ENCODE data around the gene TEKTIP1.
A peak's percentile ranks its signal among the peaks of the same experiment; 100 is the strongest.

The TEKTIP1 gene

DNA sequence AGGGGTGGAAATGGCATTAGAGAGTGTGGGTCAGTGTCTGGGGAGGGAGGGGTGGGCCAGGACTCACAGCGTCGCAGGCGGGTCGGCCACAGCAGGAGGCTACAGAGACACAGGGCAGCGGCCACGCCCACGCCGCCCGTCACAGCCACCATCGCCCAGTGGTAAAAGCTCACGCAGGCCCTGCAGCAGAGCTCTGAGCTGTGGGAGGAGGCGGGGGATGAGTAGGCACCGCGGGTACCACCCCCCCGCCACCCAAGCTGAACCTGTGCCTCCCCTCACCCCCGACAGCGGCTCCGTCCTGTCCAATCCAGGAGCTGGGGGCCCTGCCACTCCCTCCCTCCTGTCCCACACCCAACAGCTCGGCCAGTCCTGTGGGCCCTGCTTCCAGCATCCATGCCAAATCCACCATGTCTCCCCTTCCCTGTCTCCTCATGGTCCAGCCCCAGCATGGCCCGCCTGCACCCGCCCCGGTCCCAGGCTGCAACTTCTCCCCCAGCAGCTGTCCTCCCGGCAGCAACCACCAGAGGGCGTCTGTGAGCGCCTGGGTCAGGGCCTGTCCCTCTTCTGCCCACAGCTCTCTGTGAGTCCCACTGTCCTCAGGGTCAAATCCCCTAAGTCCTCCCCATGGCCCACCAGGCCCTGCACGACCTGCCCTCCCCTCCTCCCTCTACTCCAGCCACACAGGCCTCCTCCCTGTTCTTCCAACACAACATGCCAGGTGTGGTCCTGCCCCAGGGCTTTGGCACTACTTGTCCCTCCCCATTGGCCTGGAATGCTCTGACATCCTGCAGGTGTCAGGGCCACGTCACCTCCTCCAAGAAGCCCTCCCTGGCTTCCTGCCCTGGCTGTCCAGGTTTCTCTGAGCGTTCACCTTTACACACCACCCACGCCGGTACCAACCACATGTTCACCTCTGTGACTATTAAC lies 6.0 kb downstream of the TEKTIP1 start:
- ChIA-PET CTCF (interaction anchor here (0.6 to 1.5 kb wide), 11 partner anchors 9 to 401 kb away, joined by 3 to 14 read pairs (median 5); partner anchors contain the start of gene MFSD12), POLR2A (ENCODE audit: low non-redundant PET) (no interaction called here)
- TF ChIP-seq, protein P1, sequence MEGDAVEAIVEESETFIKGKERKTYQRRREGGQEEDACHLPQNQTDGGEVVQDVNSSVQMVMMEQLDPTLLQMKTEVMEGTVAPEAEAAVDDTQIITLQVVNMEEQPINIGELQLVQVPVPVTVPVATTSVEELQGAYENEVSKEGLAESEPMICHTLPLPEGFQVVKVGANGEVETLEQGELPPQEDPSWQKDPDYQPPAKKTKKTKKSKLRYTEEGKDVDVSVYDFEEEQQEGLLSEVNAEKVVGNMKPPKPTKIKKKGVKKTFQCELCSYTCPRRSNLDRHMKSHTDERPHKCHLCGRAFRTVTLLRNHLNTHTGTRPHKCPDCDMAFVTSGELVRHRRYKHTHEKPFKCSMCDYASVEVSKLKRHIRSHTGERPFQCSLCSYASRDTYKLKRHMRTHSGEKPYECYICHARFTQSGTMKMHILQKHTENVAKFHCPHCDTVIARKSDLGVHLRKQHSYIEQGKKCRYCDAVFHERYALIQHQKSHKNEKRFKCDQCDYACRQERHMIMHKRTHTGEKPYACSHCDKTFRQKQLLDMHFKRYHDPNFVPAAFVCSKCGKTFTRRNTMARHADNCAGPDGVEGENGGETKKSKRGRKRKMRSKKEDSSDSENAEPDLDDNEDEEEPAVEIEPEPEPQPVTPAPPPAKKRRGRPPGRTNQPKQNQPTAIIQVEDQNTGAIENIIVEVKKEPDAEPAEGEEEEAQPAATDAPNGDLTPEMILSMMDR (conservative IDR thresholded peaks at IDR 0.05; ENCODE audit: low read depth): peak; percentile 93
- H3K27ac ChIP-seq: peak overlapping the region; percentile 64
- DNase-seq (ENCODE audit: low spot score): peak; percentile 43

DNA sequence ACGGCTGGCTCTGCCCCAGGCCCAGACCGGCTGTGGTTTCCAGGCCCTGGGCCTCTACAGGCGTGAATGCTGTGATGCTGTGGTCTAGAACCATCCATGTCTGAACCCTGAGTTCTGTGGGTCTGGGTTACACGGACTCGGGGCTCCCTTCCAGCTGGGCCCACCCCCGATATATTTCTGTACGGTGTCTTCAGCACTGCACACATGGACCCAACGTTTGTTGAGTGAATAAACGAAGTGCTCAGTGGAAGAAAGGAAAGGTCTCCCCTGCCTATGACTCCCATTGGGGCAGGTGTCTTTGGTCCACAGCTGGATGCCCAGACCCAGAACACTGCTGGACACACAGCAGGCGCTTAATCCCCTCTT lies 6.7 kb downstream of the TEKTIP1 start:
- H3K27ac ChIP-seq: peak overlapping the region; percentile 64
- no peak for DNase-seq (ENCODE audit: low spot score)

DNA sequence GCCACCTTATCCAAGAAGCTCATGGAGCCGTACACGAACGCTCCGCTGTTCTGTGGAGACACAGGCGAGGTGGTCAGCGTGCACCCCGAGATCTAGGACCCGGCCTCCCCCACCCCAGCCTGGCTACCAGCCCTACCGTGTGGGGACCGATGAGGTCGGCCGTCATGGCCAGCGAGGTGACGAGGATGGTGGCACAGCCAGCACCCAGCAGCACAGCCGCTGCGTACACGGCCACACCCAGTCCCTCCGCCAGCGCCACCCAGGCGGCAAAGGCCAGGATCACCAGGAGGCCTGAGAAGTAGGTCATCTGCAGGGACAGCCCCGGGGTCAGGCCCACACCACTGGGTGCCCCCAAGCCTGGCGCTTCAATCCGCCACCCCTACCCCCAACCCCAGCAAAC lies 7.1 kb downstream of the TEKTIP1 start:
- peak overlapping the region; percentile 64 for H3K27ac ChIP-seq

More for the DNA sequence above, 6.7 kb downstream of the TEKTIP1 start:
- TF ChIP-seq, protein P1 (conservative IDR thresholded peaks at IDR 0.05; ENCODE audit: low read depth): no peak
- CTCF ChIA-PET: interaction anchor here (0.6 to 1.5 kb wide), 7 partner anchors 9 to 401 kb away, joined by 3 to 14 read pairs (median 6); partner anchors contain the start of gene MFSD12
- POLR2A ChIA-PET (ENCODE audit: low non-redundant PET): no interaction called here

DNA sequence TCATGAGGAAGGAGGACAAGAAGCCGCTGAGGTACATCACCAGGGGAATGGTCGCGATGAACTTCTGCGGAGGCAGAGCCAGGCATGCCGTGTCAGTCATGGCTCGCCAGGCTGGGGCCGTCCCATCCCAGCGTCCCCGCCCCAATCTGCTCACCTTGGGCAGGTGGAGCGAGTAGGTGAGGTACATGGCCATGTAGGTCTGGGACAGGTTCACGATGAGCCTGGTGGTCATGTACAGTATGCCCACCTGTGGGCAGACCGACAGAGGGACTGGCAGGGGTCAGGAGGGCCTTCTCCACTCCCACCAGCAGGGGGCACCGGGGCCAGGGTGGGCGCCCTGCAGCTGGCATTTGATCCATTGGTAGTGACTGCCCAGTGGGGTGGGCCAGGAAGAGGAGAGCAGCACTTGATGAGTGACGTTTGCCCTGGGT lies 8.3 kb downstream of the TEKTIP1 start:
- TF ChIP-seq, protein P1 (conservative IDR thresholded peaks at IDR 0.05; ENCODE audit: low read depth): peak; percentile 53
- POLR2A ChIA-PET (ENCODE audit: low non-redundant PET): no interaction called here
- no peak for DNase-seq (ENCODE audit: low spot score)
- peak overlapping the region; percentile 64; the same call in 1 of the 2 replicates for H3K27ac ChIP-seq
- CTCF ChIA-PET: interaction anchor here (0.6 to 0.9 kb wide), 2 partner anchors 9 to 45 kb away, joined by 3 to 4 read pairs; no protein-coding TSS in a partner anchor

More for the DNA sequence above, 7.1 kb downstream of the TEKTIP1 start:
- ChIA-PET CTCF (interaction anchor here (1.4 to 1.5 kb wide), 2 partner anchors 8 to 11 kb away, joined by 9 to 14 read pairs; partner anchors contain the start of gene MFSD12), POLR2A (ENCODE audit: low non-redundant PET) (no interaction called here)
- no peak for DNase-seq (ENCODE audit: low spot score)
- TF ChIP-seq, protein P1 (conservative IDR thresholded peaks at IDR 0.05; ENCODE audit: low read depth): no peak

DNA sequence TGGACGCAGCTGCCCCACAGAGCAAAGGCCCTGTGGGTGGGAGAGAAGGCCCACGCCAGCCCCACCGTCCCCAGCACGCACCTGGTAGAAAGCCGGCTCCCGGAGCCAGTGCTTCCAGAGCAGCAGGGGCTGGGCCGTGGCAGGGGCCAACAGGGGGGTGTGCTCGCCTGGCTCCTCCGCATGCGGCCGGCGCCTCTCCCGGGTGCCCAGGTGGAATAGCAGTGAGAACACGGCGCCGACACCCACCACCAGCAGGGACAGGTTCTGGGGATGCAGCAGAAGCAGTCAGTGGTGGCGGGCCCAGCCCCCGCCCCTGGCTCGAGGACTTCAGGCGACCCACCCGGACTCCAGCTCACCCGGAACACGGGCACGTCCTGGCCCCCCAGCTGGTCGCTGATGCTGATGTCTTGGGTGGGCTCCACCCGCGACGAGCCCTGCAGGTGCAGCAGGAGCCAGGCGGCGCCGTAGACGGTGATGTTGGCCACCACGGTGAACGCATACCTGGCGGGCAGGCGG lies 8.9 kb downstream of the TEKTIP1 start:
- ChIA-PET POLR2A (ENCODE audit: low non-redundant PET) (no interaction called here), CTCF (interaction anchor here (0.6 to 0.9 kb wide), 2 partner anchors 9 to 45 kb away, joined by 3 to 4 read pairs; no protein-coding TSS in a partner anchor)
- H3K27ac ChIP-seq: no peak overlapping the region
- TF ChIP-seq, protein P1 (conservative IDR thresholded peaks at IDR 0.05; ENCODE audit: low read depth): 0 out of 2 replicates have a peak, but pooled peaks have one; percentile 8
- DNase-seq (ENCODE audit: low spot score): no peak

DNA sequence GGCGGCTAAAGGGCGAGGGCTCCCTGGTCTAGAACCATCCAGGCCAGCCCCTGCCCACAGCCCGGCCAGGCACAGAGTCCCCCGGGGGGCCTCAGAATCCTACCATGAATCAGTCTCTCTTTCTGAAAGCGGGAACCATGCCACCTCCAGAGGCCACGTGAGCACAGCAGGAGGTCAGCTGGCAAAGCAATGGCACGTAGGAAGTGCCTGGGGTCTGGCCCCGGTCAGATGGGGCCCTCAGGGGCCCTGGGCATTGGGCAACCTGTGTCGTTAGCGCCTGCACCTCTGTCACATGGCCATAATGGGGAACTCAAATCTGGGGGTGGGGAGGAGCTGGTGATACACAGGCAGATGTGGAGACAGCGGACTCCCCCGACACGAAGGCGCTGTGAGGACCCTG lies 9.6 kb downstream of the TEKTIP1 start:
- peak overlapping the region; percentile 31 for H3K27ac ChIP-seq
- no peak for DNase-seq (ENCODE audit: low spot score)
- TF ChIP-seq, protein P1 (conservative IDR thresholded peaks at IDR 0.05; ENCODE audit: low read depth): no peak
- ChIA-PET CTCF (no interaction called here), POLR2A (ENCODE audit: low non-redundant PET) (no interaction called here)

All from RWPE1 (cell line).